BLaER1 treated with 17β-estradiol and CSF1 and Interleukin-3, amounts not matched to agents 10 nM and 100 nM (cell line): Measurements from ENCODE around the gene KRT12.

Experiments used
- H3K27ac ChIP-seq, 11 experiments: shearing (Covaris generic); formaldehyde crosslinking; 2 replicates each; pipeline ENCODE4 v1.8.1; 2022
- H3K27me3 ChIP-seq, 11 experiments: shearing (Covaris generic); formaldehyde crosslinking; 2 replicates each; pipeline ENCODE4 v1.8.1; 2022
- H3K36me3 ChIP-seq, 11 experiments: shearing (Covaris generic); formaldehyde crosslinking; 2 replicates each; pipeline ENCODE4 v1.8.1; 2022
- H3K4me1 ChIP-seq, 10 experiments: shearing (Covaris generic); formaldehyde crosslinking; 2 replicates each; pipeline ENCODE4 v1.8.1; 2022
- H3K4me2 ChIP-seq, 11 experiments: shearing (Covaris generic); formaldehyde crosslinking; 2 replicates each; pipeline ENCODE4 v1.8.1; 2022
- H3K4me3 ChIP-seq, 10 experiments: shearing (Covaris generic); formaldehyde crosslinking; 2 replicates each; pipeline ENCODE4 v1.8.1; 2022
- H3K9ac ChIP-seq, 11 experiments: shearing (Covaris generic); formaldehyde crosslinking; 2 replicates each; pipeline ENCODE4 v1.8.1; 2022
- H3K9me3 ChIP-seq, 11 experiments: shearing (Covaris generic); formaldehyde crosslinking; replicated peaks in 1 of 11; 2 replicates each; pipeline ENCODE4 v1.8.1; 2022
- H4K20me1 ChIP-seq, 11 experiments: shearing (Covaris generic); formaldehyde crosslinking; 2 replicates each; pipeline ENCODE4 v1.8.1; 2022
- Cebpa-rat ChIP-seq, 11 experiments: shearing (Covaris generic); IDR thresholded peaks; 2 replicates each; pipeline ENCODE4 v1.8.1; 2022

KRT12 gene

GRCh38 chr17:40825599-40825998 is 41.4 kb downstream of the KRT12 start:
- H3K4me1 ChIP-seq, result peaks cover 0 to under 1% (median 0%) of the 10 kb centered on the region in 10 experiments; a peak in 1 of 20 replicates
- no peak overlapping the region for H3K9ac ChIP-seq
- H3K27ac ChIP-seq, result no peak overlapping the region
- peaks cover 0 to 12% (median 6%) of the 10 kb centered on the region in 11 experiments; a peak in 6 of 22 replicates for H3K9me3 ChIP-seq
- H4K20me1 ChIP-seq, result no peaks in the 10 kb centered on the region
- no peak overlapping the region for H3K4me2 ChIP-seq
- H3K36me3 ChIP-seq, result peaks cover 0 to 15% (median 0%) of the 10 kb centered on the region in 11 experiments; a peak in 5 of 22 replicates
- TF ChIP-seq Cebpa-rat (IDR thresholded peaks at IDR 0.05), result no peak
- H3K4me3 ChIP-seq, result no peak overlapping the region
- no peaks in the 10 kb centered on the region for H3K27me3 ChIP-seq

DNA sequence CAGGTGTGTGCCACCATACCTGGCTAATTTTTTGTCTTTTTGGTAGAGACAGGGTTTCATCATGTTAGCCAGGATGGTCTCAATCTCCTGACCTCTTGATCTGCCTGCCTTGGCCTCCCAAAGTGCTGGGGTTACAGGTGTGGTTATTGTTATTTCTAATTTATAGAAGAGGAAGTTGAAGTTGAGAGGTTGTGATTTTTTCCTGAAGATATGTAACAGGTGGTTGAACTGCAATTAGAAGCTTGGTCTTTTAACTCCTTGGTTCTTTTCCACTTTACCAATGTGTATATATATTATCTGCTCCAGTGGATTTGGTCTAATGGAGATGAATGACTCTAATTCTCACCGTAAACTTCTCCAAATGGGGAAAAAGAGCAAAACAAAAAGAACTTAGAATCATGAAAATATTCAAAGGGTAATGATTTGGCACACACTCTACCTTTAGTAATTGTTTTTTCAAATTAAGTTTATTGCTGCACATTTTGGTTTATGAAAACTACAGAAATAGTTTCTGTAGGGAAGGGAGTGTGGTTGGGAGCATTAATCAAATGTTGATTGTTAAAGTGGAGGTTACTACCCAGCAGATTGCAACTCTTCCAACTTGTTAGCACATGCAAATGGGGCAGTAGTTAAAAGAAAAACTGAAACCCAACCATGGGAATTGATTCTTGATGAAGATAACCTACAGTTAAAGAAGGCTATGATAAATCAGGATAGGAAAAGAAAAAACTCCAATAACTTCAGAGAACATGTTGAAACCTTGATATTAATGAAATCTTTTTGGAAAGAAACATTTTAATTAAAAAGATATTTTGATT is 42.8 kb downstream of the KRT12 start:
- Histone ChIP-seq H3K27ac (no peak overlapping the region), H3K27me3 (no peaks in the 10 kb centered on the region), H3K4me2 (no peak overlapping the region), H4K20me1 (no peaks in the 10 kb centered on the region), H3K4me1 (peaks cover 0 to 14% (median 5%) of the 10 kb centered on the region in 10 experiments; a peak in 6 of 20 replicates), H3K4me3 (no peak overlapping the region), H3K36me3 (peaks cover 0 to 15% (median 0%) of the 10 kb centered on the region in 11 experiments; a peak in 5 of 22 replicates), H3K9me3 (peaks cover 0 to 10% (median 0%) of the 10 kb centered on the region in 11 experiments; a peak in 8 of 22 replicates), H3K9ac (no peak overlapping the region)
- no peak for TF ChIP-seq Cebpa-rat (IDR thresholded peaks at IDR 0.05)

- peaks cover 4 to 22% (median 8%) of the 10 kb centered on the region in 10 experiments; a peak in 12 of 20 replicates for H3K4me1 ChIP-seq
- no peak within 1 kb of the TSS for H3K4me3 ChIP-seq
- H3K9ac ChIP-seq, result no peak within 1 kb of the TSS
- no peak within 1 kb of the TSS for H3K27ac ChIP-seq
- H3K27me3 ChIP-seq, result no peaks in the 10 kb centered on the region
- peaks cover 0 to 16% (median 2%) of the 10 kb centered on the region in 11 experiments; a peak in 9 of 22 replicates for H3K9me3 ChIP-seq
- H3K4me2 ChIP-seq, result no peak within 1 kb of the TSS
- peaks cover 3 to 15% (median 8%) of the 10 kb centered on the region in 11 experiments for H3K36me3 ChIP-seq
- no peaks in the 10 kb centered on the region for H4K20me1 ChIP-seq
- TF ChIP-seq Cebpa-rat (IDR thresholded peaks at IDR 0.05), result no peak
Observed at GRCh38 chr17:40822132-40822812, 44.8 kb downstream of the KRT12 start, which contains the start of gene KRT10. KRT10 (minus strand) TSS chr17:40822614; CDS start chr17:40822585, 29 bp downstream.

DNA sequence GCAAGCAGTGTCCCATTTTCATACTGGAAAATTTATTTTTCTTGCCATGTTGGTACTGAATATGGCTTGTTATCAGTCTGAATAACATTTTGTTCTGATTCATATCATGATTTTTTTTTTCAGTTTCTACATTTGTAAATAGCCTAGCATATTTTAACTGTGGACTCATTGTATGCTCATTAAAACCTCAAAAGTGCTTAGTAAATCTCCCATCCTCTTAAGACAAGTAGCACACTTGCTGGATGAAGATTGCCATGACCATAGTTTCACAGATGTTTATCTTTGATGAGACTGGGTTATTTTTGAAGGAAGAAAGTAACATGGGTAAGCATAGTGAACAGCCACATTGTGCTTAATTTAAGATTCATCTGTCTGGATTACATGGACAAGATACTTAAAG is 45.5 kb downstream of the KRT12 start:
- no peak overlapping the region for H3K4me3 ChIP-seq
- peaks cover 0 to 19% (median 7%) of the 10 kb centered on the region in 11 experiments; a peak in 9 of 22 replicates for H3K9me3 ChIP-seq
- H3K9ac ChIP-seq, result no peak overlapping the region
- H3K36me3 ChIP-seq, result peaks cover 9 to 22% (median 15%) of the 10 kb centered on the region in 11 experiments
- TF ChIP-seq Cebpa-rat (IDR thresholded peaks at IDR 0.05), result no peak
- H3K27me3 ChIP-seq, result no peaks in the 10 kb centered on the region
- H3K4me2 ChIP-seq, result no peak overlapping the region
- H3K4me1 ChIP-seq, result peaks cover 4 to 24% (median 9%) of the 10 kb centered on the region in 10 experiments; a peak in 12 of 20 replicates
- H3K27ac ChIP-seq, result no peak overlapping the region
- no peaks in the 10 kb centered on the region for H4K20me1 ChIP-seq

DNA sequence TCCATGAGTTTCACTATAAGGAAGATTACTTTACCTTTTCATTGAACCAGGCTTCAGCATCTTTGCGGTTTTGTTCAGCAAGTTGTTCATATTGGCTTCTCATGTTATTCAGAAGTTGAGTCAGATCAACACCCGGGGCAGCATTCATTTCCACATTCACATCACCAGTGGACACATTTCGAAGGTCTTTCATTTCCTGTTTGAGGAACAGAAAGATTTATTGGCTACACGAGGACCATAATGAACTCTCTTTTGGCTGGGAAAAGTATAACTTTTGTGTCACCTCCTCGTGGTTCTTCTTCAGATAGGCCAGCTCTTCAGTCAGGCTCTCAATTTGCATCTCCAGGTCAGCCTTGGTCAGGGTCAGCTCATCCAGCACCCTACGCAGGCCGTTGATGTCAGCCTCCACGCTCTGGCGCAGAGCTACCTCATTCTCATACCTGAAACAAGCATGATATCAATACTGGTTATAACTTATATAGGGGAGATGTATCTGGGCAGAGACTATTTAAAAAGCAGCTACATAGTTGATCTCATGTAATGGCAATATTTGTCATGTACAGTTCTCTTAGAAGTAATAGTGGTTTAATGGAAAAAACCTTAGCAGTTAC is 46.7 kb downstream of the KRT12 start:
- Histone ChIP-seq H3K4me1 (peaks cover 4 to 24% (median 9%) of the 10 kb centered on the region in 10 experiments; a peak in 12 of 20 replicates), H3K4me3 (no peak overlapping the region), H3K9me3 (peaks cover 0 to 19% (median 7%) of the 10 kb centered on the region in 11 experiments; a peak in 9 of 22 replicates)

DNA sequence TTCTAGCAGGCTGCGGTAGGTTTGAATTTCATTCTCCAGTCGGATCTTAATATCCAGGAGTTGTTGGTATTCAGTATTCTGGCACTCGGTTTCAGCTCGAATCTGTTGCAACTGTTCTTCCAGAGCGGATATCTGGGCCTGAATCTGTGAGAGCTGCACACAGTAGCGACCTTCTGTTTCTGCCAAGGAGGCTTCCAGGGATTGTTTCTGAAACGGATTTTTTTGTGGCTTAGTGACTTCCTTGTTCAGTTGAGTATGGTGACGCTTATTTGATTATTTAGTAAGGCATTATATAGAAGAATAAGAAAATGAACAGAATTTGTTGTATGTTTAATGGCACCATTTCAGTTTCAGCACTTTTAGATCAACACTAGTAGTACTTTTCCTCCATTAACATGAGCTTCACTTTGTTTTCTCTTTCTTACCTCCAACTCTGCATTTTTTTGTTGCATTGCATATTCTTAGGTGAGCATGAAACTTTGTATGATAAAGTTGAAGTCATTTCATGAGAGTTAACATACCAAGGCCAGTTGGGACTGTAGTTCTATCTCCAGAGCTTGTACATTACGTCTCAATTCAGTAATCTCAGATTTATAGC is 47.4 kb downstream of the KRT12 start:
- peaks cover 4 to 24% (median 9%) of the 10 kb centered on the region in 10 experiments; a peak in 12 of 20 replicates for H3K4me1 ChIP-seq
- H3K36me3 ChIP-seq, result peaks cover 9 to 26% (median 17%) of the 10 kb centered on the region in 11 experiments
- TF ChIP-seq Cebpa-rat (IDR thresholded peaks at IDR 0.05), result no peak
- H3K27me3 ChIP-seq, result no peaks in the 10 kb centered on the region
- H3K27ac ChIP-seq, result peak overlapping the region; percentile 88 to 95 (median 93); a peak in 21 of 22 replicates
- H3K9me3 ChIP-seq, result peaks cover 0 to 19% (median 7%) of the 10 kb centered on the region in 11 experiments; a peak in 11 of 22 replicates
- H3K4me2 ChIP-seq, result peak overlapping the region; percentile 62 to 97 (median 73)
- peak overlapping the region; percentile 67 to 92 (median 77) for H3K4me3 ChIP-seq
- H3K9ac ChIP-seq, result peak overlapping the region in 10 of 11 experiments; percentile 83 to 95 (median 90); a peak in 15 of 22 replicates
- H4K20me1 ChIP-seq, result no peaks in the 10 kb centered on the region

More for the DNA sequence above, 46.7 kb downstream of the KRT12 start:
- TF ChIP-seq Cebpa-rat (IDR thresholded peaks at IDR 0.05), result no peak
- H3K27me3 ChIP-seq, result no peaks in the 10 kb centered on the region
- H3K9ac ChIP-seq, result no peak overlapping the region
- H4K20me1 ChIP-seq, result no peaks in the 10 kb centered on the region
- H3K36me3 ChIP-seq, result peaks cover 9 to 26% (median 17%) of the 10 kb centered on the region in 11 experiments
- H3K27ac ChIP-seq, result no peak overlapping the region
- H3K4me2 ChIP-seq, result peak overlapping the region in 7 of 11 experiments; percentile 5 to 92 (median 73); a peak in 9 of 22 replicates

DNA sequence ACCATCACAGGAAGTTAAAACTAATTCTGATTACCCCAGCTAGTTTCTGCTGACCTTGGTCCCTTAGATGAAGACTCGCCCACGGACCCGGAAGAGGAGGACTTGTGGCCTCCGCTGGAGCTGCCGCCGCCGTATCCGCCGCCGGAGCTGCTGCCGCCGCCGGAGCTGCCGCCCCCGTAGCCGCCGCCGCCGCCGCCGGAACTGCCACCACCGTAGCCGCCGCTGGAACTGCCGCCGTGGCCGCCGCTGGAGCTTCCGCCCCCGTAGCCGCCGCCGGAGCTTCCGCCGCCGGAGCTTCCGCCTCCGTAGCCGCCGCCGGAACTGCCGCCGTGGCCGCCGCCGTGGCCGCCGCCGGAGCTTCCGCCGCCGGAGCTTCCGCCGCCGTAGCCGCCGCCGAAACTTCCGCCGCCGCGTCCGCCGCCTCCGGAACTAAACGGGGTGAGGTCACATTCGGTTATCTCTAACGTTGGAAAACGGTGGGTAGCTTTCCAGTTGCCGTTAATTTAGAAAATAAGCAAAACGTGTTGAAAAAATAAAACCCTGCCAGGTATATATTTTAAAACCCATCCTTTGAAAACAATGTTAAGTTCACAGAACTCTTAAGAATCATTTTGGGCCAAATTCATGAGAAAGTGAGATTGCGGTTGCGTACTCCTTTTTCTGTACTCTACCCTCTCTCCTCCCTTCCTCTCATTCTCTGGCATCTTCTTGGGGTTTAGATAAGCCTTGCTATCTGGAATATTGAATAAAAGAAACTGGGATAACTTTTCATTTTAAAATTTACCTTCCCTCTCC is 48.1 kb downstream of the KRT12 start:
- H3K4me2 ChIP-seq, result peak overlapping the region; percentile 73 to 97 (median 83)
- peak overlapping the region; percentile 67 to 92 (median 77) for H3K4me3 ChIP-seq
- H3K9ac ChIP-seq, result peak overlapping the region; percentile 83 to 95 (median 90)
- peaks cover 0 to 19% (median 7%) of the 10 kb centered on the region in 11 experiments; a peak in 11 of 22 replicates for H3K9me3 ChIP-seq
- H3K27ac ChIP-seq, result peak overlapping the region; percentile 88 to 95 (median 93)
- peaks cover 9 to 26% (median 17%) of the 10 kb centered on the region in 11 experiments for H3K36me3 ChIP-seq
- H3K4me1 ChIP-seq, result peaks cover 4 to 24% (median 9%) of the 10 kb centered on the region in 10 experiments; a peak in 12 of 20 replicates
- no peaks in the 10 kb centered on the region for H4K20me1 ChIP-seq
- TF ChIP-seq Cebpa-rat (IDR thresholded peaks at IDR 0.05), result no peak
- no peaks in the 10 kb centered on the region for H3K27me3 ChIP-seq
